D341Med (cell line): Measurements from ENCODE around the gene CDH23.

Source experiments
- DNase-seq: peaks from one replicate; pipeline ENCODE4 v3.0.0; 2012; ENCODE audit warnings: low spot score

Gene CDH23

GRCh38 chr10:71711052-71711623, 314.4 kb downstream of the CDH23 start:
- no peak for DNase-seq

- no peak for DNase-seq
These were observed 315.4 kb downstream of the CDH23 start for GRCh38 chr10:71712170-71712569.

GRCh38 chr10:71712572-71713134, 315.9 kb downstream of the CDH23 start:
- DNase-seq: no peak

- DNase-seq: no peak
These were observed 316.7 kb downstream of the CDH23 start for GRCh38 chr10:71713135-71714030.

GRCh38 chr10:71714031-71714410, 317.3 kb downstream of the CDH23 start:
- no peak for DNase-seq

- no peak for DNase-seq
These were observed 317.9 kb downstream of the CDH23 start for GRCh38 chr10:71714592-71714991.

GRCh38 chr10:71715026-71715425, 318.3 kb downstream of the CDH23 start:
- no peak for DNase-seq

- no peak for DNase-seq
These were observed 319.1 kb downstream of the CDH23 start for GRCh38 chr10:71715860-71716259.

- DNase-seq: no peak
These were observed 319.7 kb downstream of the CDH23 start for GRCh38 chr10:71716426-71716825.

- no peak for DNase-seq
These were observed 320.3 kb downstream of the CDH23 start for GRCh38 chr10:71717056-71717455.

GRCh38 chr10:71717551-71717951, 320.8 kb downstream of the CDH23 start:
- no peak for DNase-seq

GRCh38 chr10:71718165-71718698, 321.5 kb downstream of the CDH23 start:
- DNase-seq: no peak

- no peak for DNase-seq
These were observed 322.3 kb downstream of the CDH23 start for GRCh38 chr10:71719042-71719441.

GRCh38 chr10:71719464-71720201, 322.9 kb downstream of the CDH23 start, which contains the start of gene C10orf105:
Gene C10orf105 (minus strand): TSS chr10:71719778. CDS start chr10:71716337, 3,441 bp downstream.
- no peak for DNase-seq

- no peak for DNase-seq
These were observed 323.6 kb downstream of the CDH23 start for GRCh38 chr10:71720288-71720687.

- no peak for DNase-seq
These were observed 324.6 kb downstream of the CDH23 start for GRCh38 chr10:71721313-71721712.

GRCh38 chr10:71722849-71723248, 326.1 kb downstream of the CDH23 start:
- no peak for DNase-seq

GRCh38 chr10:71723311-71723710, 326.6 kb downstream of the CDH23 start:
- DNase-seq: no peak

GRCh38 chr10:71724539-71724938, 327.8 kb downstream of the CDH23 start:
- no peak for DNase-seq

- DNase-seq: no peak
These were observed 328.5 kb downstream of the CDH23 start for GRCh38 chr10:71725249-71725648.

GRCh38 chr10:71725998-71726579, 329.4 kb downstream of the CDH23 start:
- no peak for DNase-seq

- DNase-seq: no peak
These were observed 329.9 kb downstream of the CDH23 start for GRCh38 chr10:71726580-71727104.
